ENCODE results near the gene MYH14.
A peak's percentile ranks its signal among the peaks of the same experiment; 100 is the strongest.
"Not testable (repeated sequence)": the region's sequence is repeated elsewhere in the genome, so short reads cannot be mapped to it uniquely, and the experiment has no call there.

MYH14 gene

GRCh38 chr19:50226536-50226935 lies 23.1 kb downstream of the MYH14 start:
- no peak for DNase-seq (ENCODE audit: low spot score)

- not testable (repeated sequence) for DNase-seq (ENCODE audit: low spot score)
Measured at GRCh38 chr19:50228153-50228552, 24.7 kb downstream of the MYH14 start.

DNA sequence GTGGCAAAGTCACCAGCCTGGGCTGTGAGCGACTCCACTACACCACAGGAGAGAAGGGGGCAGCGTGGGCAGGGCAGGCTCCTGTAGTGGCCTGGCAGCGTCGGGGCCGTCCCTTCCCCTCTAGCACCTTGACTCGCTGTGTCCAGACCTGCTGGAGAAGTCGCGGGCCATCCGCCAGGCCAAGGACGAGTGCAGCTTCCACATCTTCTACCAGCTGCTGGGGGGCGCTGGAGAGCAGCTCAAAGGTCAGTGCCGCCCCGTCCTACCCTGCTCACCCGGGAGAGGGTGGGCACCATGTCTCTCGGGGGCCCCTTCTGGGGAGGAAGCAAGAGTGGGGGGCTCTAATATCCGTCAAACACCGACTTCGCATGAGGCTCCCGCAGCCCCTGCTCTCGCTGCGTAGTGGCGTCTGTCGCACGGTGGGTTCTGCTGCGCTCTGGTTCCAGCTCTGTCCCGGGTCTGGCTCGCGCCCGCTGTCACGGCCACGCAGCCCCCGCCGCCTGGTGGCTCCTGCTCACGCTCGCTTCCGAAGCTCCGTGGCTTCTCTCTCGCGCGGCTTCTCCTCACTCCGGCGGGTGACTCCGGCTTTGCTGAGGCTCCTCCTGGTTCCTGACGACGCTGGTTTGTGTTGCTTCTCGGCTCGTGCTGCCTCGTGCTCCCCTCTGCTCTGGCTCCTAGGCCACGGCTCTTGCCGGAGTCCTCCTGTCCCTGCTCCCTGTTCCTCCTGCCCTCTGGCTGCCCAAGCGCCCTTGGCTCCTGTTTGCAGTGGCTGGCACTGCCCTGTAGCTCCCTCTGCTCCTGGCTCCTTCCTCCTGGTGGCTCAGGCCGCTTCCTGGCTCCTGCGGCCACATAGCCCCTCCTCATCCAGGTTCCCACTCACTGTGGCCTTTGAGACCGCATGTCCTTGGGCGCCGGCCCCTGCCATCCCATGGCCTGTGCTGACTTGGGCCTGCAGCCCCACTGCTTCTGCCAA lies 27.2 kb downstream of the MYH14 start:
- DNase-seq (ENCODE audit: low spot score): no peak

- DNase-seq (ENCODE audit: low spot score): not testable (repeated sequence)
Measured at GRCh38 chr19:50231417-50231816, 28.0 kb downstream of the MYH14 start.

- DNase-seq (ENCODE audit: low spot score): no peak
Measured at GRCh38 chr19:50231821-50232220, 28.4 kb downstream of the MYH14 start.

DNA sequence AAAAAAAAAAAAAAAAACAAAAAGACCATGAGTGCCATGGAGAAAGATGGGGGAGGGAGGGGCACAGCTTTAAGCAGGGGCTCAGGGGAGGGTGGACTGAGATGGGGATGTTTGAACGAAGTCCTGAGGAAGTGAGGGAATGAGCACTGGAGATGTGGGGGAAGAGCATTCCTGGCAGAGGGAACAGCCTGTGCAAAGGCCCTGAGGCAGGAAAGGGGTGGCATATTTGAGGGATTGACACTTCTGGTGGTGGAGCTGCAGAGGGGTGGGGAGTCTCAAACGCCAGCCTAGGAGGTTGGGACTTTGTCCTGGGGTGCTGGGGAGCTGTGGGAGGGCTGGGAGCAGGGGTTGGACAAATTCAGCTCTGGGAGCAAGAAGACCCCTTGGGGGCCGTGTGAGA lies 29.2 kb downstream of the MYH14 start:
- DNase-seq (ENCODE audit: low spot score): no peak

DNA sequence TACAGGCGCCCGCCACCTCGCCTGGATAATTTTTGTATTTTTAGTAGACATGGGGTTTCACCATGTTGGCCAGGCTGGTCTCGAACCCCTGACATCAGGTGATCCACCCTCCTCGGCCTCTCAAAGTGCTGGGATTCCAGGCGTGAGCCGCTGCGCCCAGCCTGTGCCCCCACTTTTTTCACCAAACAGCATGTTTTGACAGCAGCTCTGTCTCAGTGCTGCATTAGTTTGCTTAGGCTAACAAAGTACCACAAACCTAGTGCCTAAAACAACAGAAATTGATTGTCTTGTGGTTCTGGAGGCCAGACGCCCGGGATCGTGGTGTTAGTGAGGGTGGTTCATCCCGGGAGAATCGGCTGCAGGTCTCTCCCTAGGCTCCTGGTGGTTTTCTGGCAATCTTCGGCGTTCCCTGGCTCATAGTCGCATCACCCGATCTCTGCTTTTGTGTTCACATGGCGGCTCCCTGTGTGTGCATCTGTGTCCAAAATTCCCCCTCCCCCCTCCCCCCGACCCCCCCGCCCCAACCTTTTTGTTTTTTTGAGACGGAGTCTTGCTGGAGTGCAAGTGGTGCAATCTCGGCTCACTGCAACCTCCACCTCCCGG lies 30.0 kb downstream of the MYH14 start:
- no peak for DNase-seq (ENCODE audit: low spot score)

- DNase-seq (ENCODE audit: low spot score): not testable (repeated sequence)
Measured at GRCh38 chr19:50237493-50237892, 34.1 kb downstream of the MYH14 start.

DNA sequence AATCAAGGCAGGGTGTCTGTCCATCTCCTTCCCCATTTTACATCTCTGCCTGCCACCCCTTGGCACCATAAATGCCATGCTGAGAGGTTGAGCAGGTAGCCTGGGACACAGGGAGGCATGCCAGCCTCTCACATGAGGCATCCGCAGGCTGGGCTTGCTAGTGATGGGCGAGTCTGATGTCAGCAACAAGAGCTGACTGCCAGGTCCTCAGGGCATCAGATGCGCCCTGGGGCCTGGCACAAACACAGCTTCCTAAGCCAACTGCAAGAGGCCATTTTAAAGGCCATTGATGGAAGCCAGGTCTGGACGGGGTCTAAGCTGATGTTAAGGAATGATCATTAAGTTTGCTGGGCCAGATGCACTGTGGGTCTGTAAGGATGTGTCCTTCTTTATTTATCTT lies 34.6 kb downstream of the MYH14 start:
- no peak for DNase-seq (ENCODE audit: low spot score)

- no peak for DNase-seq (ENCODE audit: low spot score)
Measured at GRCh38 chr19:50239921-50240590, 36.6 kb downstream of the MYH14 start.

GRCh38 chr19:50242581-50242980 lies 39.2 kb downstream of the MYH14 start:
- DNase-seq (ENCODE audit: low spot score): no peak

- DNase-seq (ENCODE audit: low spot score): no peak
Measured at GRCh38 chr19:50244695-50245094, 41.3 kb downstream of the MYH14 start.

- DNase-seq (ENCODE audit: low spot score): no peak
Measured at GRCh38 chr19:50248413-50248812, 45.0 kb downstream of the MYH14 start.

DNA sequence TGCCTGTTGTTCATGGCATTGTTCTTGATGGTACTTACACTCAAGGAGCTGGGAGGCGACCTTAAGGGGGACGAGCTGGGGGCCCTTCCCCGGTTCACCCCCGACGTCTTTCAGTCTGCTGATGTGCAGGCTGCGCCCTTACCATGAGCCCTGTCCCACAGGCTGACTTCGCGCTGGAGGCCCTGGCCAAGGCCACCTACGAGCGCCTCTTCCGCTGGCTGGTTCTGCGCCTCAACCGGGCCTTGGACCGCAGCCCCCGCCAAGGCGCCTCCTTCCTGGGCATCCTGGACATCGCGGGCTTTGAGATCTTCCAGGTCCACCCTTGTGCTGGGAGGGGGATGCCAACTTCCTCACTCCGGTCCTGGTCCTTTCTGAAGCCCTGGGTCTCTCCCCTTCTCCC lies 45.4 kb downstream of the MYH14 start:
- DNase-seq (ENCODE audit: low spot score): no peak

DNA sequence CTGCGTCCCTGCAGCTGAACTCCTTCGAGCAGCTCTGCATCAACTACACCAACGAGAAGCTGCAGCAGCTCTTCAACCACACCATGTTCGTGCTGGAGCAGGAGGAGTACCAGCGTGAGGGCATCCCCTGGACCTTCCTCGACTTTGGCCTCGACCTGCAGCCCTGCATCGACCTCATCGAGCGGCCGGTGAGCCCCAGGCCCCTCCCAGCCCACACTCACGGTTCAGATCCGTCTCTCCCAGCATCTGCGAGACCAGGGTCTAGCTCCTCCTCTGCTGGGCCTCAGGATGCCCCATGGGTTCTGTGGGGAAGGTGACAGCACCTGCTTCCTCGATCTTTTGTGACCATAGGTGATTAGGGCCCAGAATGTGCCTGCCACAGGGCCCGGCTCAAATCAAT lies 46.2 kb downstream of the MYH14 start:
- DNase-seq (ENCODE audit: low spot score): no peak

GRCh38 chr19:50250450-50251136 lies 47.2 kb downstream of the MYH14 start:
- no peak for DNase-seq (ENCODE audit: low spot score)

GRCh38 chr19:50252111-50252886 lies 48.9 kb downstream of the MYH14 start:
- DNase-seq (ENCODE audit: low spot score): peak; percentile 3

- no peak for DNase-seq (ENCODE audit: low spot score)
Measured at GRCh38 chr19:50252887-50253268, 49.5 kb downstream of the MYH14 start.

GRCh38 chr19:50255115-50255514 lies 51.7 kb downstream of the MYH14 start:
- no peak for DNase-seq (ENCODE audit: low spot score)

- DNase-seq (ENCODE audit: low spot score): no peak
Measured at GRCh38 chr19:50257141-50257540, 53.7 kb downstream of the MYH14 start.

GRCh38 chr19:50258918-50259372 lies 55.5 kb downstream of the MYH14 start:
- DNase-seq (ENCODE audit: low spot score): no peak
